Measurements from ENCODE around the gene ARHGAP29.

Gene ARHGAP29

DNA sequence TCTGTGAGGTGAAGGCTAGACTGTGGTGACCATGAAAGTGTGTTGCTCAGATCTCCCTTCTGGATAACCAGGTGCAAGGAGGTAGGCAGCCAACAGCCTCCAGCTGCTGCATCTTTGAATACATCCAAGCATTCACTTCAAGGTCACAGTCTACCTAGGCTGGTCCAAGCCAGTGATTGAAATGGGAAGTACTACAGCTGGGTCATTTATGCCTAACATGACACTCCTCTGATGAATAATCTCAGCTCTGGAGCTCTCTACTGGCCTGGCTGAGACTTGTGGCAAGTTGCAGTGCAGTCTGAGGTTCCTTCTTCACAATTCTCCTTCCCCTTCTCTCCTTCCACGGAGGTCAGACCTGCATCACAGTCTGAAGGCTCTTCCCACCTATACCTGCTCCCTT is 35.0 kb upstream of the ARHGAP29 start:
- H3K4me3 ChIP-seq (ENCODE audit: low read depth, low read length, poor library complexity, severe bottlenecking) = no peak overlapping the region
- H3K4me1 ChIP-seq (ENCODE audit: insufficient read depth, low read length, severe bottlenecking) = no peaks in the 10 kb centered on the region
- no peaks in the 10 kb centered on the region for H3K79me2 ChIP-seq (ENCODE audit: insufficient read depth, low read length)
- no peak for TF ChIP-seq EZH2 (IDR thresholded peaks at IDR 0.05; ENCODE audit: borderline replicate concordance, low read length)
- TF ChIP-seq, protein P1, sequence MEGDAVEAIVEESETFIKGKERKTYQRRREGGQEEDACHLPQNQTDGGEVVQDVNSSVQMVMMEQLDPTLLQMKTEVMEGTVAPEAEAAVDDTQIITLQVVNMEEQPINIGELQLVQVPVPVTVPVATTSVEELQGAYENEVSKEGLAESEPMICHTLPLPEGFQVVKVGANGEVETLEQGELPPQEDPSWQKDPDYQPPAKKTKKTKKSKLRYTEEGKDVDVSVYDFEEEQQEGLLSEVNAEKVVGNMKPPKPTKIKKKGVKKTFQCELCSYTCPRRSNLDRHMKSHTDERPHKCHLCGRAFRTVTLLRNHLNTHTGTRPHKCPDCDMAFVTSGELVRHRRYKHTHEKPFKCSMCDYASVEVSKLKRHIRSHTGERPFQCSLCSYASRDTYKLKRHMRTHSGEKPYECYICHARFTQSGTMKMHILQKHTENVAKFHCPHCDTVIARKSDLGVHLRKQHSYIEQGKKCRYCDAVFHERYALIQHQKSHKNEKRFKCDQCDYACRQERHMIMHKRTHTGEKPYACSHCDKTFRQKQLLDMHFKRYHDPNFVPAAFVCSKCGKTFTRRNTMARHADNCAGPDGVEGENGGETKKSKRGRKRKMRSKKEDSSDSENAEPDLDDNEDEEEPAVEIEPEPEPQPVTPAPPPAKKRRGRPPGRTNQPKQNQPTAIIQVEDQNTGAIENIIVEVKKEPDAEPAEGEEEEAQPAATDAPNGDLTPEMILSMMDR (IDR thresholded peaks at IDR 0.05; ENCODE audit: low read length) = no peak
- no peak overlapping the region for H3K4me2 ChIP-seq (ENCODE audit: low read length)
- H3F3A ChIP-seq (ENCODE audit: insufficient read depth, low read length) = no peaks in the 10 kb centered on the region
- no peak overlapping the region for H3K9ac ChIP-seq (ENCODE audit: low read length)
- no peaks in the 10 kb centered on the region for H3K9me2 ChIP-seq (ENCODE audit: low read depth, low read length)
- no peaks in the 10 kb centered on the region for H4K20me1 ChIP-seq (ENCODE audit: insufficient read depth, low read length)
- H2AFZ ChIP-seq (ENCODE audit: low read length) = no peak overlapping the region
- H3K9me3 ChIP-seq (ENCODE audit: low read length) = no peaks in the 10 kb centered on the region
- no peak overlapping the region for H3K27ac ChIP-seq (ENCODE audit: low read depth, low read length, poor library complexity, severe bottlenecking)
- H3K27me3 ChIP-seq (ENCODE audit: insufficient read depth, low read length) = no peaks in the 10 kb centered on the region
- H3K36me3 ChIP-seq (ENCODE audit: insufficient read depth, low read length) = no peaks in the 10 kb centered on the region

DNA sequence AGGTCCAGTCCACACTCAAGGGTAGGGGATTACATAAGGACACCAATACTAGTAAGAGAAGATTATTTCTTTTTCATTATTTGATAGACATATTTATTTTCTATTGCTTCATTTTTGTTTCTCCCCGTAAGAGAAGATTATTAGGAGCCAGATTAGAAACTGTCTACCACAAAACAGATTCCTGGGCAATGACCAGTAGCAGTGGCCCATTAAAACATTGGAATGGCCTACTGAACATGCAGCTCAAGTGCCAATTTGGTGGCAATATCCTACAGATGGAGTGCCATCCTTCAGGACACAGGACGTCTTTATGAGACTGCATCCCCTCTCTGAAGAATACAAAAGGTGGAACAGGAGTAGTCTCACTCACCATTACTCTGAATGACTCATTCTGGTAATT is 34.0 kb upstream of the ARHGAP29 start:
- Histone ChIP-seq H2AFZ (ENCODE audit: low read length) (no peak overlapping the region), H3K36me3 (ENCODE audit: insufficient read depth, low read length) (no peaks in the 10 kb centered on the region), H3K27me3 (ENCODE audit: insufficient read depth, low read length) (no peaks in the 10 kb centered on the region), H3K4me3 (ENCODE audit: low read depth, low read length, poor library complexity, severe bottlenecking) (no peak overlapping the region), H4K20me1 (ENCODE audit: insufficient read depth, low read length) (no peaks in the 10 kb centered on the region), H3K4me1 (ENCODE audit: insufficient read depth, low read length, severe bottlenecking) (no peaks in the 10 kb centered on the region), H3F3A (ENCODE audit: insufficient read depth, low read length) (no peaks in the 10 kb centered on the region), H3K9me2 (ENCODE audit: low read depth, low read length) (no peaks in the 10 kb centered on the region), H3K4me2 (ENCODE audit: low read length) (no peak overlapping the region), H3K9ac (ENCODE audit: low read length) (no peak overlapping the region), H3K9me3 (ENCODE audit: low read length) (no peaks in the 10 kb centered on the region), H3K27ac (ENCODE audit: low read depth, low read length, poor library complexity, severe bottlenecking) (no peak overlapping the region), H3K79me2 (ENCODE audit: insufficient read depth, low read length) (no peaks in the 10 kb centered on the region)
- TF ChIP-seq EZH2 (IDR thresholded peaks at IDR 0.05; ENCODE audit: borderline replicate concordance, low read length) = no peak
- TF ChIP-seq, protein P1 (IDR thresholded peaks at IDR 0.05; ENCODE audit: low read length) = no peak

DNA sequence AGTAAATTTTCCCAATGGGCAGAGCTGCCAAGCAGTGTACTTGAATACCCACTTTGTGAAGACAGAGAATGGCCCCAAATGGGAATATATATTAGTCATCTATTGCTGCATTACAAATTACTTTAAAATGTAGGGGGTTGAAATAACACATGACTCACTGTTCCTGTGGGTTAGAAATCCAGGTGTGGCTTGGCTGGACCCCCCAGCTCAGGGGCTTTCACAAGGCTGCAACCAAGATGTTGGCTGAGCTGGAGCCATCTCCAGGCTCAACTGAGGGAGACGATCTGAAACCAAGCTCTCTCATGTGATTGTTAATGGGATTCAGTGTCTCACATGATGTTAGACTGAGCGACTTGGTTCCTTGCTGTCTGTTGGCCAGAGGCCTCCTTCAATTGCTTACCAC is 33.4 kb upstream of the ARHGAP29 start:
- no peaks in the 10 kb centered on the region for H3K9me3 ChIP-seq (ENCODE audit: low read length)
- H3K4me3 ChIP-seq (ENCODE audit: low read depth, low read length, poor library complexity, severe bottlenecking) = no peak overlapping the region
- H2AFZ ChIP-seq (ENCODE audit: low read length) = no peak overlapping the region
- H3K9ac ChIP-seq (ENCODE audit: low read length) = no peak overlapping the region
- H3K79me2 ChIP-seq (ENCODE audit: insufficient read depth, low read length) = no peaks in the 10 kb centered on the region
- H3K36me3 ChIP-seq (ENCODE audit: insufficient read depth, low read length) = no peaks in the 10 kb centered on the region
- no peak overlapping the region for H3K27ac ChIP-seq (ENCODE audit: low read depth, low read length, poor library complexity, severe bottlenecking)
- H3F3A ChIP-seq (ENCODE audit: insufficient read depth, low read length) = no peaks in the 10 kb centered on the region
- no peaks in the 10 kb centered on the region for H3K27me3 ChIP-seq (ENCODE audit: insufficient read depth, low read length)
- no peaks in the 10 kb centered on the region for H4K20me1 ChIP-seq (ENCODE audit: insufficient read depth, low read length)
- TF ChIP-seq, protein P1 (IDR thresholded peaks at IDR 0.05; ENCODE audit: low read length) = no peak
- no peak for TF ChIP-seq EZH2 (IDR thresholded peaks at IDR 0.05; ENCODE audit: borderline replicate concordance, low read length)
- no peaks in the 10 kb centered on the region for H3K4me1 ChIP-seq (ENCODE audit: insufficient read depth, low read length, severe bottlenecking)
- no peak overlapping the region for H3K4me2 ChIP-seq (ENCODE audit: low read length)
- no peaks in the 10 kb centered on the region for H3K9me2 ChIP-seq (ENCODE audit: low read depth, low read length)
